Nephron (organoid): ENCODE measurements around the gene DCTN1.

Source experiments
- H3K27ac Mint-ChIP-seq, 3 experiments: 2 replicates each; pipeline ENCODE4 v1.8.0; 2020; ENCODE audit warnings: mixed read lengths in 3 of 3, mild to moderate bottlenecking in 2 of 3, moderate library complexity in 1 of 3
- H3K27me3 Mint-ChIP-seq: 2 replicates; pipeline ENCODE4 v1.8.0; 2021; ENCODE audit warnings: low read depth, mild to moderate bottlenecking, moderate library complexity, mixed read lengths
- H3K36me3 Mint-ChIP-seq: 2 replicates; pipeline ENCODE4 v1.8.0; 2020; ENCODE audit warnings: low read depth, mixed read lengths
- H3K4me1 Mint-ChIP-seq: 2 replicates; pipeline ENCODE4 v1.8.0; 2020; ENCODE audit warnings: mixed read lengths
- H3K4me3 Mint-ChIP-seq, 3 experiments: 2 replicates each; pipeline ENCODE4 v1.8.0; 2020; ENCODE audit warnings: mild to moderate bottlenecking in 3 of 3, mixed read lengths in 3 of 3, moderate library complexity in 2 of 3
- H3K9me3 Mint-ChIP-seq: 2 replicates; pipeline ENCODE4 v1.8.0; 2020; ENCODE audit warnings: mixed read lengths
- CTCF ChIP-seq, 3 experiments: fragments of 200-600 bp; sonication (generic); IDR thresholded peaks; one replicate each; pipeline ENCODE4 v1.5.0; 2021; ENCODE audit warnings: antibody characterized with exemption in 3 of 3; ENCODE audit not compliant: unreplicated experiment in 3 of 3

The DCTN1 gene

GRCh38 chr2:74379851-74380789 lies at the start of gene DCTN1:
TSS of gene DCTN1 (minus strand) at chr2:74380311. CDS start at chr2:74380037, 274 bp downstream.
- Mint-ChIP-seq H3K9me3 (no peaks in the 10 kb centered on the region), H3K4me1 (peaks cover 25% of the 10 kb centered on the region), H3K4me3 (peak within 1 kb of the TSS; percentile 42 to 73 (median 57)), H3K27ac (peak within 1 kb of the TSS in 2 of 3 experiments; percentile 21 to 43), H3K36me3 (peaks cover 27% of the 10 kb centered on the region), H3K27me3 (peaks cover 3% of the 10 kb centered on the region)
- TF ChIP-seq CTCF (IDR thresholded peaks at IDR 0.05; ENCODE audit: unreplicated experiment in 3 of 3) = no peak

GRCh38 chr2:74428675-74429074 lies 48.6 kb upstream of the DCTN1 start:
- no peak for TF ChIP-seq CTCF (IDR thresholded peaks at IDR 0.05; ENCODE audit: unreplicated experiment in 3 of 3)
- Mint-ChIP-seq H3K36me3 (peaks cover 65% of the 10 kb centered on the region), H3K4me3 (no peak overlapping the region), H3K27me3 (no peaks in the 10 kb centered on the region), H3K27ac (no peak overlapping the region), H3K4me1 (no peaks in the 10 kb centered on the region), H3K9me3 (no peaks in the 10 kb centered on the region)

- H3K36me3 Mint-ChIP-seq = peaks cover 62% of the 10 kb centered on the region
- no peaks in the 10 kb centered on the region for H3K27me3 Mint-ChIP-seq
These were observed 47.4 kb upstream of the DCTN1 start for GRCh38 chr2:74427551-74427950.

GRCh38 chr2:74426181-74426758 lies 46.2 kb upstream of the DCTN1 start:
- Mint-ChIP-seq H3K36me3 (peaks cover 52% of the 10 kb centered on the region), H3K4me1 (peaks cover 9% of the 10 kb centered on the region), H3K27me3 (no peaks in the 10 kb centered on the region), H3K9me3 (no peaks in the 10 kb centered on the region), H3K4me3 (no peak overlapping the region), H3K27ac (peak overlapping the region in 1 of 3 experiments; percentile 40)
- no peak for TF ChIP-seq CTCF (IDR thresholded peaks at IDR 0.05; ENCODE audit: unreplicated experiment in 3 of 3)

More at GRCh38 chr2:74427551-74427950, 47.4 kb upstream of the DCTN1 start:
- TF ChIP-seq CTCF (IDR thresholded peaks at IDR 0.05; ENCODE audit: unreplicated experiment in 3 of 3) = no peak
- Mint-ChIP-seq H3K27ac (peak overlapping the region in 1 of 3 experiments; percentile 79), H3K9me3 (no peaks in the 10 kb centered on the region), H3K4me3 (no peak overlapping the region), H3K4me1 (peaks cover 5% of the 10 kb centered on the region)

- Mint-ChIP-seq H3K27ac (peak overlapping the region in 2 of 3 experiments; percentile 9 to 48), H3K36me3 (peaks cover 49% of the 10 kb centered on the region), H3K27me3 (no peaks in the 10 kb centered on the region), H3K4me3 (no peak overlapping the region), H3K4me1 (peaks cover 14% of the 10 kb centered on the region), H3K9me3 (no peaks in the 10 kb centered on the region)
- TF ChIP-seq CTCF (IDR thresholded peaks at IDR 0.05; ENCODE audit: unreplicated experiment in 3 of 3) = no peak
These were observed 45.4 kb upstream of the DCTN1 start for GRCh38 chr2:74425523-74425922.
